Suprapubic skin (tissue), 4 donors: ENCODE results near the gene PHF1.

Source experiments
- POLR2A ChIP-seq, 2 donors: fragments of 450-650 bp; IDR thresholded peaks; one replicate each; pipeline ENCODE4 v1.6.1; 2017; ENCODE audit warnings: antibody characterized with exemption in 2 of 2, mild to moderate bottlenecking in 2 of 2, moderate library complexity in 2 of 2
- POLR2AphosphoS5 ChIP-seq, 3 donors: sonication (generic); formaldehyde crosslinking; IDR thresholded peaks; one replicate each; pipeline ENCODE4 v1.6.1; 2017; ENCODE audit warnings: antibody characterized with exemption in 3 of 3
- TF ChIP-seq, protein P1 (sequence below), 2 donors: fragments of 200-600 bp in 1 of 2; fragments of 450-650 bp in 1 of 2; sonication (generic) in 1 of 2; IDR thresholded peaks; one replicate each; pipeline ENCODE4 v1.5.1; 2016 to 2019; ENCODE audit warnings: antibody characterized with exemption in 2 of 2, mild to moderate bottlenecking in 1 of 2, moderate library complexity in 1 of 2

DNA sequence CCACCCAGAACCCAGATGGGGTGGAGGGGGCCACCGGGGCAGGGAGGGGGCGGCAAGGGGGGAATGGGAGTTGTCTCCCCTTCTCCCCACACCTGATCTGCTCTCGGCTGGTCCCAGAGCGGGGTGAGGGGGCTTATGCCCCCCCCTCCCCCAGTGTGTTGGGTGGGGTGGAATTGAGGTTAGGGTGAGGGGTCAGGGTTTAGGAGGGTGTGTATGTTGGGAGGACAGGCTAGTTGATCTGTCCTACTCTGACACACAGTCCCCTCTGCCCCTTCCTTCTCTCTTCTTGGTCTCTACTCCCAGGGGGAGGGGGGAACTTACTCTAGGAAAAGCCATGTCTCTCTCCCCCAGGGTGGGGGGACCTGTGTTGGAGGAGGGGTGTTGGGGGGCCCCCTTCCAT, 41.7 kb downstream of the PHF1 start:
- TF ChIP-seq, protein P1, sequence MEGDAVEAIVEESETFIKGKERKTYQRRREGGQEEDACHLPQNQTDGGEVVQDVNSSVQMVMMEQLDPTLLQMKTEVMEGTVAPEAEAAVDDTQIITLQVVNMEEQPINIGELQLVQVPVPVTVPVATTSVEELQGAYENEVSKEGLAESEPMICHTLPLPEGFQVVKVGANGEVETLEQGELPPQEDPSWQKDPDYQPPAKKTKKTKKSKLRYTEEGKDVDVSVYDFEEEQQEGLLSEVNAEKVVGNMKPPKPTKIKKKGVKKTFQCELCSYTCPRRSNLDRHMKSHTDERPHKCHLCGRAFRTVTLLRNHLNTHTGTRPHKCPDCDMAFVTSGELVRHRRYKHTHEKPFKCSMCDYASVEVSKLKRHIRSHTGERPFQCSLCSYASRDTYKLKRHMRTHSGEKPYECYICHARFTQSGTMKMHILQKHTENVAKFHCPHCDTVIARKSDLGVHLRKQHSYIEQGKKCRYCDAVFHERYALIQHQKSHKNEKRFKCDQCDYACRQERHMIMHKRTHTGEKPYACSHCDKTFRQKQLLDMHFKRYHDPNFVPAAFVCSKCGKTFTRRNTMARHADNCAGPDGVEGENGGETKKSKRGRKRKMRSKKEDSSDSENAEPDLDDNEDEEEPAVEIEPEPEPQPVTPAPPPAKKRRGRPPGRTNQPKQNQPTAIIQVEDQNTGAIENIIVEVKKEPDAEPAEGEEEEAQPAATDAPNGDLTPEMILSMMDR (IDR thresholded peaks at IDR 0.05): no peak
- TF ChIP-seq POLR2AphosphoS5 (IDR thresholded peaks at IDR 0.05) (no peak), POLR2A (IDR thresholded peaks at IDR 0.05) (no peak)
